H1 (cell line): ENCODE data around the gene LAMA4.

Source experiments
- RBBP5 ChIP-seq: IDR thresholded peaks from 2 replicates; pipeline ENCODE4 v1.7.1; 2012; ENCODE audit warnings: low read depth, mild to moderate bottlenecking, inconsistent platforms, low read length, moderate library complexity, borderline replicate concordance
- SUZ12 ChIP-seq: fragments of 200-600 bp; sonication (generic); IDR thresholded peaks from 2 replicates; pipeline ENCODE4 v1.6.1; 2012; ENCODE audit warnings: mild to moderate bottlenecking, inconsistent platforms, low read length, moderate library complexity, mixed read lengths

GRCh38 chr6:112221981-112222852 lies 32.1 kb downstream of the LAMA4 start:
- TF ChIP-seq SUZ12 = no peak
- TF ChIP-seq RBBP5 = no peak
